Hematopoietic multipotent progenitor cell (in vitro differentiated cells): ENCODE results near the gene TMEM235. TPM values are rescaled to one million over a fixed set of nuclear protein-coding genes. Genes with fewer than 3 reads are reported as not detected.

Source experiments
- DNase-seq, 3 donors: peaks; one replicate each; pipeline ENCODE4 v3.0.0-alpha.2; 2011 to 2015; ENCODE audit warnings: low read depth in 2 of 3, low spot score in 2 of 3
- total RNA-seq: library from RNA; depleted of rRNA; stranded (reverse); fragments of >200 nt; gene quantifications from one replicate; pipeline ENCODE4 v1.2.3, GENCODE V29; 2012

Gene TMEM235
- total RNA-seq, 1 donor = under 0.01 TPM

GRCh38 chr17:78268191-78268874 lies 36.9 kb downstream of the TMEM235 start:
- no peak for DNase-seq

DNA sequence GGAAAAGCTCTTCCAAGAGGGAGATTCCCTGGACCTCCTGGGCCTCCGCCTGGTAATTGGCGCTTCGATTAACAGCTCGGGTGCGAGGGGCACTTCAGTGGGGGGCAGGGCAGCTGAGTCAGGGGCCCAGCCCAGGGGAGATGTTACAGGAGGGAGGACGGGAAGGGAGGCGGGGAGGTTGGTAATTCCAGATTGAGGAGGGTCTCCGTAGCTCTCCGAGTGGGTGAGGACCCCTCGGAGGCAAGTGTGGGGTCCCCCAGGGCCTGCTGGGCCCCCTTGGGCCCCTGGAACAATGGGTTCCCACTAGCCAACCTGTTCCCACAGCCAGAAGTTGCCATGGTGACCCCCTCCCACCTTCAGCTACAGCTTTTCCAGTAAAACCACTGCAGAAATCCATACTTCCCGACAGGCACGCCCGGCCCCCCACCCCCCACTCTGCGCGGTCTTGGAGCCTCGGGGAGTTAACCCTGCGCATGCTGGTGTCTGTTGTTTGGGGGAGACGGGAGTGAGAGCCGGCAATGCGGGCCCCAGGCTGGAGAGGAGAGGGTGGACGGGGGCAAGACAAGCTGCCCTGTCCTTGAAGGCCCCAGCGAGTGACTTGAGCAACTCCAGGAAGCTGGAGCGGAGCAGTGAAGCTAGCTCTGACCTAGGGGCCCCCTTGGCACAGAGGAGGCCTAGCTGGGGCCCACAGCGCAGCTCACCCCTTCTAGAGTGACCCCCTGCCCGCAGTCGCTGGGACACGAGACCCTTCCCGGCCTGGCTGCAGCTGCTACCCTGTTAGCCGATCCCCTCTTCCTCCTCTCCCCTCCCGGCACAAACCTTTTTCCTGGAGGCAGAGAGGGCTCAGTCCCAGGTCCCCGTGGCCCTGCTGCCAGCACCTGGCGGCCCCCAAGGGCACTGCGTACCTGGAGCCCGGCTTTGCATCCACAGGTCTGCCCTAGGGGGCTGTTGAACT lies 37.8 kb downstream of the TMEM235 start:
- DNase-seq = no peak

DNA sequence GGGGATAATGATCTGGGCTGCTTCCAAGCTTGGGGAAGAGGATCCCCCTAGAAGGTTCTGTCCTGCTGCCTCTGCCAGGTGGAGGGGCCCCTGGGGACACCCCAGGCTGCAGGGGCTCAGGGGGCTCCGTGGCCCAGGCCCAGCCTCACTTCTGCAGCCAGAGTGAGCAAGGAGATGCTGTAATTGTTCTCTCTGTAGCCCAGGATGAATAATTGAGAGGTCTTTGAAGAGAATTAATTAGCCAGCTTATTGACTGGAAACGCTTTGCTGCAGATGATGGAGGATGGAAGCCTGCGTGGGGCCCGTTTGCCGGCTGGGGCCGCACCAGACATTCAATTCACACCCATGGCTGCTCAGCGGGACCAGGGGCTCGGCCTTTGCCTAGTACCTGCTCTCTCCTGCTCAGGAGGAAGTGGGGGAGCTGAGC lies 38.5 kb downstream of the TMEM235 start:
- no peak for DNase-seq

DNA sequence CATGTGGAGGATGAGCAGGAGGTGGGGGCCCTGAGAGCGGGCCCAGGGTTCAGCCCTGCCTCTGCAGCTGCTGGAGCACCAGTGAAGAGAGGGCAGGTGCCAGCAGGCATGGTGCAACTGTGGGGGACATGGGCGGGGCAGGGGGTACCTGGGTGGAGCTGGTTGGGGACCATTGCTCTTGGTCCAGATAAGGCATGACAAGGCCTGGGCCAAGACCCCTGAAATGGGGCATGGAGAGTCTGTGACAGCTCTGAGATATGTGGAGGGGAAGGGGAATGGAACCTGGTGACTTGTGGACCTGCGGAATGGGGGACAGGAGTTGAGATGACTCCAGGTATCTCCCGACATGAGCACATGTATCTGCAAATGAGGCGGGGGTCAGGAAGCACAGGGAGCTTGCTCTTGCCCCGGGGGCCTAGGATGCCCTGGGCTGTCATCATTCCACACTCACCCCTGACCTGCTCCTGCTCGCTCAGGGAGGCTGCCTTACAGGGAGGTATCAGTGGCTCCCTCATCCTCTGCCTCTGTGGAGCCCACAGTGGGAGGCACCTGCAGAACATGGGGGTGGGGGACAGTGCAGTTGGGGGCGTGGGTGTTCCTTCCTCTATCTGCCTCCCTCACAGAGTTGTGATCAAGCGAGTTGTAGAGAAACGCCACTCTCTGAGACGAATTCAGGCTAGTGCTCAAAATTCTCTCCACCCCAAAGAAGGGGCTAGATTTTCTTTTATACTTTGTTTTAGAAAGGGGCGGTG lies 40.2 kb downstream of the TMEM235 start:
- DNase-seq = no peak

GRCh38 chr17:78272181-78272913 lies 40.9 kb downstream of the TMEM235 start:
- peak; percentile 44 to 58 (median 53) for DNase-seq

DNA sequence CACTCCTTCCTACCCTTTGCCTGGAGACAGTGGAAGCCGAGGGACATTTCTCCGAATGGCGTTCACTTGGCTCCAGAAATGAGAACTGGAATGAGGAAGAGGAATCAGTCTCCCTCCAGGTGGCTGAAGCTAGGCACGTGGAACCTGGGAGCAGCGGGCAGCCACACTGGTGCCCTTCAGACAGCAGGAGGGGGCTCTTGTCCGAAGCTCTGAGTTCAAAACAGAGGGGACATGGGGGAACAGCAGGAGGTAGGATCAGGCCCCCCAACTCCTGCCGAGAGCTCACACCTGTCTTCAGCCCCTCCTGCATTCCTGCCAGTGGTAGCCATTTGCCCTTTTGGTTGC lies 41.5 kb downstream of the TMEM235 start:
- DNase-seq = no peak

DNA sequence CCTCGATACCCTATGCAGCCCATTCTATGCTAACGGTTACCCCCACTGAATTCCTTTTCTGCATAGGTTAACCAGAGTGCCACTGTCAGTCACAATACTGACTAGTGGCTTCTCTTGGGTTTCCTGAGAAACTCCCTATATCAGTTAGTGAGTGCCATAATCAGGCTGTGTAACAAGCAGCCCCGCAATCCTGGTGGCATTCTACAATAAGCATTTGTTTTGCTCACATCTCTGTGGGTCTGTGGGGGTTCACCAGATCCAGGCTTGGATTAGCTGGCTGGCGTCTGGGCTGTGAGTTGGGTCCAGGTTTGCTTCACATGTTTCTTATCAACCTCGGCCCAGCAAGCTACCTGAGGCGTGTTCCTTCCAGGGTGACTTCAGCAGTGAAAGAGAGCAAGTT lies 42.4 kb downstream of the TMEM235 start:
- DNase-seq = no peak

- no peak for DNase-seq
Measured at GRCh38 chr17:78275355-78275754, 43.9 kb downstream of the TMEM235 start.

GRCh38 chr17:78276098-78276887 lies 44.9 kb downstream of the TMEM235 start:
- DNase-seq = peak in 1 of 3 donors; percentile 9

GRCh38 chr17:78278139-78278741 lies 46.8 kb downstream of the TMEM235 start:
- DNase-seq = no peak

GRCh38 chr17:78279360-78279990 lies 48.0 kb downstream of the TMEM235 start:
- DNase-seq = no peak

DNA sequence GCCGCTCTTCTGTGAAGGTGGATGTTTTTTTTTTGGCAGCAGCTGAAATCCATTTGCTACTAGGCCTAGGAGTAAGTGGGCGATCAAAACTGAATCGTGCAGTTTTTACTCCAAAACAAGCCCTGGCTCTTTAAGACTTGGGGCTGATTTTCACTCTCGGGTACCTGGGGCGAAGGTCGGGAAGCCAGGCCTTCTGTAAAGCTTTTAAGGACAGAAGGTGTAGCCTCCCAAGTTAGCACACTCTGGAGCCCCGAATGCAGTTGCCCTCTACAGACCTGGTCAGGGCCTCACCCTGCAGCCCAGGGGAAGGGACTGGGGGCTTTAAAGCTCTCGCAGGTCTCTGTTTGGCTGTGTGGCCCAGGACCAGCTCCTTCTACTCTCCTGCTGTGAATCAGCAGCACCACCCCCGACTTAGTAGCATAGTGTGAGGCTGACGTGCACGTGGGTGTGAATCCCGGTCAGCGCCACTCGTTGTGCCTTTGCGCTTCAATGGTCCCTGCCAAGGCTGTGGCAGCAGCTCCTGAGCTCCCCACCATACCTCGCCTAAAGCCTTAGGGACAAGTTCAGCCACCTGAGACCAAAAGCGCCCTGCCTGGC lies 49.9 kb downstream of the TMEM235 start:
- DNase-seq = no peak

GRCh38 chr17:78284146-78284545 lies 52.7 kb downstream of the TMEM235 start:
- DNase-seq = no peak

DNA sequence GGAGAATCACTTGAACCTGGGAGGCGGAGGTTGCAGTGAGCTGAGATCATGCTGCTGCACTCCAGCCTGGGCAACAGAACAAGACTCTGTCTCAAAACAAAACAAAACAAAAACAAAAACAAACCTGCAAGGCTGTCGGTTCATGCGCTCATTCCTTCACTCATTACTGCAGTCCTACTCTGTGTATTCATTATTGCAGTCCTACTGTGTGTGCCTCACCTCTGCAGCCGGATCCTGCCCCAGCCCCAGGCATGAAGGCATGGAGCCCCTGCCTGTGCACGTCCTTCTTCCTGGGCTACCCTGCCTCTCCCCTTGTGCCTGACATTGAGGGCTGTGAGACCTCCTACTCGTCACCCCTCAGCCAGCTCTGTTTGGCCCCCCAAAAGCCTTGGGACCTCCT lies 57.6 kb downstream of the TMEM235 start:
- no peak for DNase-seq

GRCh38 chr17:78289802-78290363 lies 58.5 kb downstream of the TMEM235 start:
- peak; percentile 62 to 90 (median 84) for DNase-seq
